ENCODE data around the gene AJAP1.

DNA sequence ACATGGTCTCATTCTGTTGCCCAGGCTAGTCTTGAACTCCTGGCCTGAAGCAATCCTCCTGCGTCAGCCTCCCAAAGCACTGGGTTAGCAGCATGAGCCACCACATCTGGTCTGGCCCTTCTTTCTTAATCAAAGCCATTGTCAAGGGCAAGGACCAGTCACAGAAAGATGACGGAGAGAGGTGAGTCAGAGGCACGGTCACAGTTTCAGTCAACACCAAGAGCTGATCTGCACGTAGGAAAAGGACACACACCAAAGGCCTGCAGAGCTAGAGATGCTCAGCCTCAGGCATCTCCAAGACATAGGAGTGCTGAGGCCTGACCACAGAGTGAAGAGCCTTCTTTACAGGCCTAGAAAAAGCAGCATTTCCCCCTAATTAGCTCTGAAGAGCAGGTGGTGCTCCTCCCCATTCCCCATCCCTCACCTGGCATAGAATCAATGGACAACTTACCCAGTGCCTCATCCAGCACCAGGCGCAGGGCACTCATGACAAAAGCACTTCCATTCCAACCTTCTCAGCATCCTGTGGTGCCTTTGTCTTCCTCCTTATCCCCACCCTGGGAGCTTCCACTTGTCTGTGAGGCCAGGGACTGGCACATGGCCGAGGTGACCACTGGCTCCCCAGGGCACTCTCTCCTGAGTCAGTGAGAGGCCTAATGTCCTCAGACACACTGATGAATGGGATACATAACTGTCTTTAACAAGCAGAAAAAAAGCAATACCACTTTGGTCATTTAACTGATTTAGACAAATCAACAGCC is 139.8 kb downstream of the AJAP1 start:
- TF ChIP-seq POLR2A (IDR thresholded peaks at IDR 0.05), result no peak
- TF ChIP-seq, protein P1, sequence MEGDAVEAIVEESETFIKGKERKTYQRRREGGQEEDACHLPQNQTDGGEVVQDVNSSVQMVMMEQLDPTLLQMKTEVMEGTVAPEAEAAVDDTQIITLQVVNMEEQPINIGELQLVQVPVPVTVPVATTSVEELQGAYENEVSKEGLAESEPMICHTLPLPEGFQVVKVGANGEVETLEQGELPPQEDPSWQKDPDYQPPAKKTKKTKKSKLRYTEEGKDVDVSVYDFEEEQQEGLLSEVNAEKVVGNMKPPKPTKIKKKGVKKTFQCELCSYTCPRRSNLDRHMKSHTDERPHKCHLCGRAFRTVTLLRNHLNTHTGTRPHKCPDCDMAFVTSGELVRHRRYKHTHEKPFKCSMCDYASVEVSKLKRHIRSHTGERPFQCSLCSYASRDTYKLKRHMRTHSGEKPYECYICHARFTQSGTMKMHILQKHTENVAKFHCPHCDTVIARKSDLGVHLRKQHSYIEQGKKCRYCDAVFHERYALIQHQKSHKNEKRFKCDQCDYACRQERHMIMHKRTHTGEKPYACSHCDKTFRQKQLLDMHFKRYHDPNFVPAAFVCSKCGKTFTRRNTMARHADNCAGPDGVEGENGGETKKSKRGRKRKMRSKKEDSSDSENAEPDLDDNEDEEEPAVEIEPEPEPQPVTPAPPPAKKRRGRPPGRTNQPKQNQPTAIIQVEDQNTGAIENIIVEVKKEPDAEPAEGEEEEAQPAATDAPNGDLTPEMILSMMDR (IDR thresholded peaks at IDR 0.05), result no peak

Measured in esophagus squamous epithelium (tissue), 4 donors.